Measurements from ENCODE around the gene CORO1A. TPM values are rescaled to one million over a fixed set of nuclear protein-coding genes. Genes with fewer than 3 reads are reported as not detected.
A peak's percentile ranks its signal among the peaks of the same experiment; 100 is the strongest.
"Not testable (repeated sequence)": the region's sequence is repeated elsewhere in the genome, so short reads cannot be mapped to it uniquely, and the experiment has no call there.

Gene CORO1A
- total RNA-seq, 2 experiments from 2014 or later, result 1,130 to 1,151 TPM

GRCh38 chr16:30173054-30173453, 10.3 kb upstream of the CORO1A start:
- POLR2A ChIA-PET, result interaction anchor here (0.6 kb wide), 1 partner anchor 12 kb away, joined by 3 read pairs; no protein-coding TSS in a partner anchor
- Mint-ChIP-seq H3K4me1 (ENCODE audit: low read depth) (peaks cover 2% of the 10 kb centered on the region), H3K36me3 (ENCODE audit: low read depth) (no peaks in the 10 kb centered on the region), H3K27ac (no peak overlapping the region), H3K27me3 (no peaks in the 10 kb centered on the region), H3K4me3 (no peak overlapping the region), H3K9me3 (no peaks in the 10 kb centered on the region)
- no peak for ATAC-seq
- intact Hi-C loops (cut with micrococcal nuclease), result no loop called here
- no peak for TF ChIP-seq CTCF (IDR thresholded peaks at IDR 0.05)
- CTCF ChIA-PET, result no interaction called here
- DNase-seq, result no peak

GRCh38 chr16:30176876-30177275, 6.5 kb upstream of the CORO1A start:
- H3K27me3 Mint-ChIP-seq; H3K36me3 Mint-ChIP-seq (ENCODE audit: low read depth); ATAC-seq; H3K4me3 Mint-ChIP-seq; H3K9me3 Mint-ChIP-seq; H3K27ac Mint-ChIP-seq; CTCF ChIA-PET; H3K4me1 Mint-ChIP-seq (ENCODE audit: low read depth); intact Hi-C loops (cut with micrococcal nuclease); DNase-seq: not testable (repeated sequence)
- POLR2A ChIA-PET, result interaction anchor here (0.7 kb wide), 1 partner anchor 85 kb away, joined by 5 read pairs; no protein-coding TSS in a partner anchor

- Mint-ChIP-seq H3K36me3 (ENCODE audit: low read depth) (peaks cover 4% of the 10 kb centered on the region), H3K9me3 (no peaks in the 10 kb centered on the region), H3K4me3 (no peak overlapping the region), H3K27me3 (no peaks in the 10 kb centered on the region), H3K4me1 (ENCODE audit: low read depth) (peaks cover 14% of the 10 kb centered on the region), H3K27ac (no peak overlapping the region)
- ChIA-PET POLR2A (interaction anchor here (1.6 kb wide), 1 partner anchor 8 kb away, joined by 3 read pairs; no protein-coding TSS in a partner anchor), CTCF (interaction anchor here (1.2 to 2.3 kb wide), 2 partner anchors 37 to 67 kb away, joined by 4 to 9 read pairs; partner anchors contain the start of gene GDPD3)
- no peak for TF ChIP-seq CTCF (IDR thresholded peaks at IDR 0.05)
- intact Hi-C loops (cut with micrococcal nuclease), result no loop called here
- ATAC-seq, result no peak
- no peak for DNase-seq
These were observed 4.2 kb upstream of the CORO1A start for GRCh38 chr16:30179195-30179594.

- Mint-ChIP-seq H3K9me3 (no peaks in the 10 kb centered on the region), H3K27me3 (no peaks in the 10 kb centered on the region), H3K4me1 (ENCODE audit: low read depth) (peaks cover 14% of the 10 kb centered on the region), H3K4me3 (no peak overlapping the region), H3K27ac (no peak overlapping the region), H3K36me3 (ENCODE audit: low read depth) (peaks cover 11% of the 10 kb centered on the region)
- DNase-seq (no peak), ATAC-seq (no peak)
- intact Hi-C loops (cut with micrococcal nuclease), result no loop called here
- ChIA-PET CTCF (interaction anchor here (2.3 kb wide), 1 partner anchor 67 kb away, joined by 9 read pairs; the partner anchor contains the start of gene GDPD3), POLR2A (no interaction called here)
- no peak for TF ChIP-seq CTCF (IDR thresholded peaks at IDR 0.05)
These were observed 3.5 kb upstream of the CORO1A start for GRCh38 chr16:30179931-30180330.

- DNase-seq (peak; percentile 16), ATAC-seq (no peak)
- intact Hi-C loops (cut with micrococcal nuclease), result no loop called here
- no peaks in the 10 kb centered on the region for H3K9me3 Mint-ChIP-seq
- CTCF ChIA-PET, result no interaction called here
- POLR2A ChIA-PET, result no interaction called here
- no peak for TF ChIP-seq CTCF (IDR thresholded peaks at IDR 0.05)
- peaks cover 14% of the 10 kb centered on the region for H3K4me1 Mint-ChIP-seq (ENCODE audit: low read depth)
- peak overlapping the region; percentile 36 for H3K27ac Mint-ChIP-seq
- H3K36me3 Mint-ChIP-seq (ENCODE audit: low read depth), result peaks cover 19% of the 10 kb centered on the region
- no peaks in the 10 kb centered on the region for H3K27me3 Mint-ChIP-seq
- no peak overlapping the region for H3K4me3 Mint-ChIP-seq
These were observed 2.7 kb upstream of the CORO1A start for GRCh38 chr16:30180741-30181140.

All from activated CD8-positive, alpha-beta T cell treated with anti-CD3 and anti-CD28 coated beads for 36 hours (primary cell).